Body of pancreas (tissue), 4 donors: ENCODE measurements around the gene THSD4.

Source experiments
- POLR2A ChIP-seq, 3 donors: fragments of 450-650 bp; IDR thresholded peaks; one replicate each; pipeline ENCODE4 v1.6.1; 2016; ENCODE audit warnings: antibody characterized with exemption in 3 of 3, mild to moderate bottlenecking in 2 of 3
- TF ChIP-seq, protein P1 (sequence below), 7 experiments: fragments of 450-650 bp in 4 of 7; fragments of 200-600 bp in 3 of 7; sonication (generic) in 3 of 7; IDR thresholded peaks; one replicate each; pipeline ENCODE4 v1.5.1; 2016 to 2019; ENCODE audit warnings: antibody characterized with exemption in 7 of 7

DNA sequence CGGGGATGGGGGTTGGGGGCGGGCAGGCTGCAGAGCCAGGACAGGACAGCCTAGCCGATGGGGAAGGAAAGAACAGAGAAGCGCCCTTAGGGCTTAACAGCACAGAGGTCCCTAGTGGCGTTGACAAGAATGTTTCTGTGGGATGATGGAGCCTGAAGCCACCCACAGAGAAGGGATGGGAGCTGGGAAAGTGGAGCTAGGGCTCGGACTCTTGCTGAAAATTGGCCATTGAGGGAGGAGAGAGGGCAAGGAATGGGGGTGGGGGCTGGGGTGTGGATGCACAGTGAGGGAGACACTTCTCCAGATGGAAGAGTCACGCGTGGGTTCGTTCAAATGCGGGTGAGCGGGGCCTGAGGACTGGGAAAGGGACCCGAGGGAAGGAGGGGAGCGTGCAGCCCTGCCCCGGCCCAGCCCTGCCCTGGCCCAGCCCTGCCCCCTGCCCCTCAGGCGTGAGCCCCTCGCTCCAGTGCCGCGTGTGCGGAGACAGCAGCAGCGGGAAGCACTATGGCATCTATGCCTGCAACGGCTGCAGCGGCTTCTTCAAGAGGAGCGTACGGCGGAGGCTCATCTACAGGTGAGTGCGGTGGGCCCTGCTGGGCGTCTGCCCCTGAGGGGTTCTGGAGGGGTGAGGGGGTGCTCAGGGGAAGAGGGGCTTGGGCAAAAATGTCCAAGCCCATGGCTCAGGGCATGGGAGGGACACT lies 695.9 kb downstream of the THSD4 start:
- TF ChIP-seq, protein P1, sequence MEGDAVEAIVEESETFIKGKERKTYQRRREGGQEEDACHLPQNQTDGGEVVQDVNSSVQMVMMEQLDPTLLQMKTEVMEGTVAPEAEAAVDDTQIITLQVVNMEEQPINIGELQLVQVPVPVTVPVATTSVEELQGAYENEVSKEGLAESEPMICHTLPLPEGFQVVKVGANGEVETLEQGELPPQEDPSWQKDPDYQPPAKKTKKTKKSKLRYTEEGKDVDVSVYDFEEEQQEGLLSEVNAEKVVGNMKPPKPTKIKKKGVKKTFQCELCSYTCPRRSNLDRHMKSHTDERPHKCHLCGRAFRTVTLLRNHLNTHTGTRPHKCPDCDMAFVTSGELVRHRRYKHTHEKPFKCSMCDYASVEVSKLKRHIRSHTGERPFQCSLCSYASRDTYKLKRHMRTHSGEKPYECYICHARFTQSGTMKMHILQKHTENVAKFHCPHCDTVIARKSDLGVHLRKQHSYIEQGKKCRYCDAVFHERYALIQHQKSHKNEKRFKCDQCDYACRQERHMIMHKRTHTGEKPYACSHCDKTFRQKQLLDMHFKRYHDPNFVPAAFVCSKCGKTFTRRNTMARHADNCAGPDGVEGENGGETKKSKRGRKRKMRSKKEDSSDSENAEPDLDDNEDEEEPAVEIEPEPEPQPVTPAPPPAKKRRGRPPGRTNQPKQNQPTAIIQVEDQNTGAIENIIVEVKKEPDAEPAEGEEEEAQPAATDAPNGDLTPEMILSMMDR (IDR thresholded peaks at IDR 0.05): no peak
- TF ChIP-seq POLR2A (IDR thresholded peaks at IDR 0.05): no peak
